GM10248 (cell line): ENCODE measurements around the gene RTL1.

Source experiments
- CTCF ChIA-PET: fragments of 300-600 bp; sonication (Branson Sonifier 250); formaldehyde crosslinking; extraction: SDS; loops from one replicate; lab custom pipeline; 2021; ENCODE audit warnings: antibody characterized with exemption; lab: Yijun Ruan, JAX
- POLR2A ChIA-PET: fragments of 350-650 bp; sonication (Branson Sonifier 250); formaldehyde crosslinking; extraction: SDS; loops from one replicate; lab custom pipeline; 2020; ENCODE audit warnings: antibody characterized with exemption; lab: Yijun Ruan, JAX
- DNase-seq: peaks from one replicate; pipeline ENCODE4 v3.0.0; 2012; ENCODE audit errors: extremely low spot score
- TF ChIP-seq, protein P1 (sequence below): IDR thresholded peaks from 2 replicates; pipeline ENCODE4 v1.5.1; 2012; ENCODE audit warnings: mild to moderate bottlenecking, low read depth; ENCODE audit errors: extremely low read depth, missing control alignments, control extremely low read depth

Gene RTL1

DNA sequence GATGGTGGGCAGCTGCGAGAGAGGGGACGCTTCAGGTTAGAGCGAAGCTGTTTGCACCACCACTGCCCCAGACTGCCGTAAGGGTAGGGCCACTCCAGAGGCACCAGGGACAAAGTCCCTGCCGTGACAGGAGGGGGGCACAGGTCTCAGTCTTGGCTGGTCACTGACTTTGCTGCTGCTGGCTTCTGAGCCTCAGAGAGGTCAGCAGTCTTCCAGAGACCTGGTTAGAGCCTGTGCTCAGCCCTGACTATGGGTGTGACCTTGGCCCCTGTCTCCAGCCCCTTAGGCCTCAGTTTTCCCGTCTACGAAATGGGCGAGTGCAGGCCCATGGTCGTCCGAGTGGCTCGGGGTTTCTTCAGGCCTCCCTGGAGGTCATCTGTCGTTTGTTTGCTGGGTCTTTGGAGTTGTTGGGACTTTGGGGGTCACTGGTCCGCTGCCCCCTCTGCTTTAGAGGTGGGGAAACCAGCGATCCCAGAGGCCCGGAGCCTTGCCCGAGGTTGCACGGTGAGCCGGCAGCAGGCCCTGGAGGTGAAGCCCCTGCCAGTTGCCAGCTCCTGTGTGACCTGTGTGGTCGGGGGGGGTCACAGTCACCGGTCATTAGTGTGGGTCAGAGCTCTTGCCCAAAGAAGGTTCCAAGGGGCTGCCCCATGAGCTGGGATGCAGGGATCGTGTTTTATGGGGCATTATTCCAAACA, 62.3 kb downstream of the RTL1 start:
- CTCF ChIA-PET, result interaction anchor here (1.9 kb wide), 1 partner anchor 9 kb away, joined by 5 read pairs; no protein-coding TSS in a partner anchor
- POLR2A ChIA-PET, result no interaction called here
- TF ChIP-seq, protein P1, sequence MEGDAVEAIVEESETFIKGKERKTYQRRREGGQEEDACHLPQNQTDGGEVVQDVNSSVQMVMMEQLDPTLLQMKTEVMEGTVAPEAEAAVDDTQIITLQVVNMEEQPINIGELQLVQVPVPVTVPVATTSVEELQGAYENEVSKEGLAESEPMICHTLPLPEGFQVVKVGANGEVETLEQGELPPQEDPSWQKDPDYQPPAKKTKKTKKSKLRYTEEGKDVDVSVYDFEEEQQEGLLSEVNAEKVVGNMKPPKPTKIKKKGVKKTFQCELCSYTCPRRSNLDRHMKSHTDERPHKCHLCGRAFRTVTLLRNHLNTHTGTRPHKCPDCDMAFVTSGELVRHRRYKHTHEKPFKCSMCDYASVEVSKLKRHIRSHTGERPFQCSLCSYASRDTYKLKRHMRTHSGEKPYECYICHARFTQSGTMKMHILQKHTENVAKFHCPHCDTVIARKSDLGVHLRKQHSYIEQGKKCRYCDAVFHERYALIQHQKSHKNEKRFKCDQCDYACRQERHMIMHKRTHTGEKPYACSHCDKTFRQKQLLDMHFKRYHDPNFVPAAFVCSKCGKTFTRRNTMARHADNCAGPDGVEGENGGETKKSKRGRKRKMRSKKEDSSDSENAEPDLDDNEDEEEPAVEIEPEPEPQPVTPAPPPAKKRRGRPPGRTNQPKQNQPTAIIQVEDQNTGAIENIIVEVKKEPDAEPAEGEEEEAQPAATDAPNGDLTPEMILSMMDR, result no peak
- DNase-seq, result no peak

- ChIA-PET CTCF (no interaction called here), POLR2A (no interaction called here)
- TF ChIP-seq, protein P1, result no peak
- DNase-seq, result no peak
Observed at GRCh38 chr14:100840286-100841065, 63.0 kb downstream of the RTL1 start.

GRCh38 chr14:100839681-100840111, 63.8 kb downstream of the RTL1 start:
- DNase-seq, result no peak
- TF ChIP-seq, protein P1, result no peak
- ChIA-PET CTCF (no interaction called here), POLR2A (no interaction called here)

DNA sequence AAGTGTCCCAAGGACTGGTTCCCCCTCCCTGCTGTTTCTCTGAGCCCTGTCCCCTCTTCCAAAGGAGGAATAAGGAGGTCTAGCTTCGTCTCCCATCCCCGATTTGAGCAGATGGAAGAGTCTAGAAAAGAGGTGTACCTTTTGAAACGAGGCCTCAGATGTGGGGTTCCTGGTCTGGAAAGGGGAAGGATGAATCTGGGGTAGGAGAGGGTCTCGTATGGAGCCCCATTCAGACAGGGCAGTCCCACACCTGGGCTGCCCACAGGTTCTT, 64.3 kb downstream of the RTL1 start:
- DNase-seq, result no peak
- ChIA-PET CTCF (no interaction called here), POLR2A (no interaction called here)
- TF ChIP-seq, protein P1, result no peak

DNA sequence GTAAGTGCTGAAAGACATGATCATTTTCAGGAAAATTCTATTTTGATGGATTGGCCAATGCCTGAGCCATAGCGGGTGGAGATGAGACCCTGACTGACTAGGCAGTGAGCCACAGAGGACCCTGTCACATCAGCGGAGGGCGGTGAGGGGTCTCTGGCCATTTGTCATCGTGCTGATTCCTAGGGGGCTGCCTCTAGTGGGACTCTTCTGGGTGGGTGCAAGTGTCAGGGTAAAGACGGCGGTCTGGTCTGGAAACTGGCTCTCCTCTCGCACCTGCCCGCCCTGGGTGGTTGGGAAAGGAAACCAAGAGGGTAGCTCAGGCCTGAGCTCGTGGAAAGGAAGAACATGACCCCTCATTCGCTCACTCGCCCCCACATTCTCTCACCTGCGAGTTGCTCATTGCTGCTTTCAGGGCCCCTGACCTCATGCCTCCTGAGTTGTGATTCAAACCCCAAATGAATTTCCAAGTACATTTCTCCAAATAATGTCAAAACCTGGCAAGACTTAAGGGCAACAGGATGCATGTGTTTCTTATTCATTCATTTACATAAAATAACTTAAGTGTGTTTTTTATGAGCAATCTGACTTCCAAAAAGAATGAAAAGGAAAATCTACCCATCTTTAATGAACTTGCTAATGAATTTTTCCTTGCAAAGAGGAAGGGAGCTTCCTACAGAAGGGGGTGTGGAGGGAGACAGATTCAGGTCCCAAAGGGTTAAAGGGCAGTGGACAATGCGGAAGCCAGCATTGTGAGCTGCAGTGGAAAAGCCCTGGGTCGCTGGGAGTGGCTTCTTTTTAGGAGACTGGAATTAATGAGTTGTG, 64.8 kb downstream of the RTL1 start:
- CTCF ChIA-PET, result no interaction called here
- POLR2A ChIA-PET, result no interaction called here
- DNase-seq, result no peak
- TF ChIP-seq, protein P1, result no peak

GRCh38 chr14:100837805-100838350, 65.6 kb downstream of the RTL1 start:
- TF ChIP-seq, protein P1, result no peak
- DNase-seq, result no peak
- POLR2A ChIA-PET, result no interaction called here
- CTCF ChIA-PET, result no interaction called here
